D721Med (cell line): ENCODE data around the gene PDE11A.

Experiments
- DNase-seq: peaks from one replicate; pipeline ENCODE4 v3.0.0; 2011; ENCODE audit warnings: low spot score; ENCODE audit not compliant: insufficient read length
- FAIRE-seq: peaks from 2 replicates; lab custom pipeline; 2011; peaks lifted over from hg19 to GRCh38; lab: Jason Lieb, UNC
- TF ChIP-seq, protein P1 (sequence below): IDR thresholded peaks from 2 replicates; pipeline ENCODE4 v1.5.1; 2012; ENCODE audit warnings: mild to moderate bottlenecking, control low read depth; ENCODE audit not compliant: insufficient read depth; ENCODE audit errors: missing control alignments

PDE11A gene

DNA sequence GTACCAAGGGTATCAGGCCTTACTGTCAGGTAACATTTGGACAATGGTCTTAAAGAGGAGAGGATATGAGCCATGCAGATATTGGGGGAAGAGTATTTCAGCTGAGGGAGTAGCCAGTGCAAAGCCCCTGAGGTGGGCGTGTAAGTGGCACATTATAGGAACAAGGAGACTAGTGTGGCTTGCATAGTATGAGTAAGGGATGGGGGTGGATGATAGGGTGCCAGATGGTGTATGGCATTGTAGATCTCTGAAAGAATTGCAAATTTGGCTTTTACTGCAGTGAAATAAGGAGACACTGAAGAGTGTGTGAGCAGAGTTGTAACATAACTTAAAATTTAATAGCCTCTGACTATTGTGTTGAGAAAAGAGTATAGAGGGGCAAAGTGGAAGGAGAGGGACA, 244.0 kb downstream of the PDE11A start:
- no peak for FAIRE-seq
- DNase-seq: no peak
- TF ChIP-seq, protein P1, sequence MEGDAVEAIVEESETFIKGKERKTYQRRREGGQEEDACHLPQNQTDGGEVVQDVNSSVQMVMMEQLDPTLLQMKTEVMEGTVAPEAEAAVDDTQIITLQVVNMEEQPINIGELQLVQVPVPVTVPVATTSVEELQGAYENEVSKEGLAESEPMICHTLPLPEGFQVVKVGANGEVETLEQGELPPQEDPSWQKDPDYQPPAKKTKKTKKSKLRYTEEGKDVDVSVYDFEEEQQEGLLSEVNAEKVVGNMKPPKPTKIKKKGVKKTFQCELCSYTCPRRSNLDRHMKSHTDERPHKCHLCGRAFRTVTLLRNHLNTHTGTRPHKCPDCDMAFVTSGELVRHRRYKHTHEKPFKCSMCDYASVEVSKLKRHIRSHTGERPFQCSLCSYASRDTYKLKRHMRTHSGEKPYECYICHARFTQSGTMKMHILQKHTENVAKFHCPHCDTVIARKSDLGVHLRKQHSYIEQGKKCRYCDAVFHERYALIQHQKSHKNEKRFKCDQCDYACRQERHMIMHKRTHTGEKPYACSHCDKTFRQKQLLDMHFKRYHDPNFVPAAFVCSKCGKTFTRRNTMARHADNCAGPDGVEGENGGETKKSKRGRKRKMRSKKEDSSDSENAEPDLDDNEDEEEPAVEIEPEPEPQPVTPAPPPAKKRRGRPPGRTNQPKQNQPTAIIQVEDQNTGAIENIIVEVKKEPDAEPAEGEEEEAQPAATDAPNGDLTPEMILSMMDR: no peak

DNA sequence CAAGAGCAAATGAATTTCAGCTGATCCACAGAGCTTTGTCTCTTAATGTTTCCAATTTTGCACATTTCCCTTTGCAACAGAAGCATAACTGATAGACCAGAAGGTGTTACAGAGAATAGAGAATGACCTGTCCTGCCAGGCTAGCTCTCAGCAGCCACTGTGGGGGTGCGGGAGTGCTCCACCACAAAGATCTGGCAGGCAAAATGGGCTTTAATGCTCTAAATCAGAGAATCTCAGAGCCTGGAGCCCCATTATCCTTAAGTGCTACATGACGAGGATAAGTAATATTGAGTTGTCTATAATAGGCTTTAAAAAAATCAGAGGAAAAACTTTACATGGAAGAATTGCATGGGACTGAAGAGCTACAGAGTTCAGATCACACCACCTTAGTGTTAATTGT, 245.7 kb downstream of the PDE11A start:
- FAIRE-seq: no peak
- TF ChIP-seq, protein P1: no peak
- no peak for DNase-seq

DNA sequence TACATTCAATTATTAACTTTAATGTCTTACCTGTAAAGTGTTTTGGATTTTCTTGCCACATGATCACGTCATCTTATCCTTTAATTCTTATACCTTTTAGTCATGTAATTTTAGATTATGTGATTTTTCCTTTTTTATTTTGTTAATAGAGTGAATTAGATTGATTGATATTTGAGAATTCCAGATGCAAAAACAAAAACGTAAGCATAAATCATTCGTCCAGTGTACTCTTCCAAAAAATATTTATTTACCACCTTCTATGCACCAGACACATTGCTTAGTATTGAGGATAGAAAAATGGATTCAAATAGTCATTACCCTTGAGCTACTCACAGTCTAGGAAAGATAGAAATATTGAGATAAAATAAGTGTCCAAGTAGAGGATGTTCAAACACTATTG, 249.6 kb downstream of the PDE11A start:
- FAIRE-seq (no peak), DNase-seq (no peak)
- TF ChIP-seq, protein P1: no peak

DNA sequence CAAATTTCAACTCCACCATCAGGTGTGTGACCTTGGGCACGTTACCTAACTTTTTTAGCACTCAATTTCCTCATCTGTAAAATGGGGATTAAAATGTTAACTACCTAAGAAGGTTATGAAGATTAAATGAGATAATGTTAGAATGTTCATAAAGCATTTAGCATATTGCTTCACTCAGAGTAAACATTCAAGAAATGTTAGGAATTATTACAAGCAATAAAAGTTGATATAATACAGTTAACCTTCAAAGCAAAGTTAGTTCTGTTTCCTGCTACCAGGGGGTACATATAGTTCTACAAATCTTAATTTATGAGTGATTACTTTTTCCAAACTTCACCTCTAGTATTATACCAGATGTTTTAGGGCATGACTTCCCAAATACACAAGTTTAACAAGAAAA, 254.2 kb downstream of the PDE11A start:
- DNase-seq (no peak), FAIRE-seq (peak; percentile 21)
- TF ChIP-seq, protein P1: no peak

DNA sequence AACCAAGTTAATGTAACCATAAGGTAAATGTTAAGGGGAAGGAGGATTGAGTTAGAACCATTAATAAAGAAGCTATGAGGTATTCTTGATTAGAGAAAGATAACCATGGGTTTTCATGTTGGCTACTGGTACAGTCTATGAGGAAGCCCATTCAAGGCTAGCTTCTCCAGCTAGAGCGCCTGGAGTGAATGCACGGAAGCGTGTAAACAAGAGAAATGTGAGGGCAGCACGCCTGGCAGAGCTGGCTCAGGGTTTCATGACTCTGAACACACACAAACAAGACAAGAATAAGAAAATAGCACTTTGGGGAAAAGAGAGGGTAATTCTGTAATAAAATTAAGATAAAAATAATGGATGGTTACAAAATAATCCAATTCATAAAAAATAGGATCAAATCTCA, 255.3 kb downstream of the PDE11A start:
- no peak for DNase-seq
- no peak for FAIRE-seq
- TF ChIP-seq, protein P1: no peak

DNA sequence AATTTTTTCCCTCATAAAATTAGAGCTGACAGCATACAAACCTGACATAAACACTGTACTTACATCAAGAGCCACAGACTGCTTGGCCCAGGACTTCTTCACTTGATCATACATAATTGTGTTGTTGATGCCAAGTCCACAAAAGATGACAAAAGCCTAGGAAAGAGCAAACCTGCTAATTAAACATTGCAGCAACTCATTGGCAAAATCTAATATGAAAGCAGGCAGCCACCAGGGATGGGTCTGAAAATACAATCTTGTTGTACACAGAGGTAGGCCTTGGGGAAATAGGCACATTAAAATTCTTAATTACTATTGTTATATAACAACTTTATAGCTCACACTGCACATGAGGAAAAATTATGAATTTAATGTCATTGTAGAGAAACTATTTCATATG, 255.8 kb downstream of the PDE11A start:
- DNase-seq (no peak), FAIRE-seq (no peak)
- TF ChIP-seq, protein P1: no peak

DNA sequence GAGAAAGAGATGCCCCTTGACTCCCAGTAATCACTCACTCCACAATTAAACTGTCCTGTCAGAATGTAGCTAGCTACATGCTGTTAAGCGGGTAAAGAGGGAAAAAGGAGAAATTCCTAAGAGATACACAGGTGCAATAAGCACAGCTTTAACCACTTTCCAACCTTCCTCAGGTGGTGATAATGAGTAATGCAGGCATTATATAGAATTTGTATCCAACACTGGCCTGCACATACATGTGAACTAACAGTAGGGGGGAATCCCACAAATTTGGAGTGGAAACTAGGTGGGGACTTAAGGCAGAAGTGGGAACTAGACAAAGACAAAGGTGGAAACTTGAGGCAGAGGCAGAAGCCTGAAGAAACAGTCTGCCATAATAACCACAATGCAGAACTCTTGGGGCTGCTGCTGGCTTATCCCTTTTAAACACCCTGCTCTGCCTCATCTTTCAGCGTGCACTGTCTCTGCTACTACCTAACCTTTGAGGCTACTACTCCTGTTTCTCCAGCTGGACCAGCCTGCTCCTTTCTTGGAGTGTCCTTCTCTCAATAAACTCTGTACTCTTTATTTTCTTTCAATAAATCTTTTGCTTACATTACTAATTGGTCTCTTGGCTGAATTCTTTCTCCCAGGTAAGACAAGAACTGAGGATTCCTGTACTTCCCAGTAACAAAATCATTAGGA, 259.7 kb downstream of the PDE11A start:
- TF ChIP-seq, protein P1: no peak
- FAIRE-seq (no peak), DNase-seq (no peak)
